HG03432 (cell line): Measurements from ENCODE around the gene MRPL42.
A peak's percentile ranks its signal among the peaks of the same experiment; 100 is the strongest.
"Not testable (repeated sequence)": the region's sequence is repeated elsewhere in the genome, so short reads cannot be mapped to it uniquely, and the experiment has no call there.

Source experiments
- ATAC-seq: cut with Tn5 transposase; IDR thresholded peaks from one replicate; pipeline ENCODE4 v1.9.1; 2021; ENCODE audit warnings: mild to moderate bottlenecking, moderate library complexity; ENCODE audit not compliant: unreplicated experiment

Gene MRPL42

DNA sequence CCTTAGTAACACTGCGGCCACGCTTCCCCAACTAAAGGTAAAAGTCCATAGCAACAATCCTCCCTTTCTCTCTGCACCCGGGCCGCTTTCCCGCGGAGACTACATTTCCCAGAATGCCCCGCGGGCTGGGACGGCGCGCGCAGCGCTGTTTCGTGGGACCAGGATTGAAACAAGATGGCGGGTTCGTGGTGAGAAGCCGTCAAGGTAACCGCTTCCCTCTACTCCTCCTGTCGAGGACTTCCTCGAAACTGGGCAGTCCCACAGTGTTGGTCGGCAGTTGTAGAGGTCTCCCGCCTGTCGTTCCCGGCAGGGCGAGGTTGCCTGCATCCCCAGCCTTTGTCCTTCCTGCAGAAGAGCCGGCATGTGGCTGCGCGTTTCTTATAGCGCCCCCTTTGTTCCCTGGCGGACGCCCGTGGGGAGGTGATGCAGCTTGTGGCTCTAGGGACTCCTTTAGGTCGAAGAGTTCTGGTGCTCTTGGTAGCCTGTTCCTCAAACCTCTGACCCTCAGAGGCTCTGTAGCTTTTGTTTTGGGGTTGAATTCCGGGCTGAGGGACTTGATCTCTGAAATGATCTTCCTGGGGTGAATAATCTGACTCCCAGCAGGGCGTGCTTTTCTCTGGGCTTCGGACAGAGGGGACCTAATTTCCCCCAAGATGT is at the start of gene MRPL42:
TSS of gene MRPL42 (plus strand) at position 164 of the 657 bp plus-strand sequence. CDS start 1,772 bp downstream, outside the sequence.
- peak; percentile 94 for ATAC-seq

DNA sequence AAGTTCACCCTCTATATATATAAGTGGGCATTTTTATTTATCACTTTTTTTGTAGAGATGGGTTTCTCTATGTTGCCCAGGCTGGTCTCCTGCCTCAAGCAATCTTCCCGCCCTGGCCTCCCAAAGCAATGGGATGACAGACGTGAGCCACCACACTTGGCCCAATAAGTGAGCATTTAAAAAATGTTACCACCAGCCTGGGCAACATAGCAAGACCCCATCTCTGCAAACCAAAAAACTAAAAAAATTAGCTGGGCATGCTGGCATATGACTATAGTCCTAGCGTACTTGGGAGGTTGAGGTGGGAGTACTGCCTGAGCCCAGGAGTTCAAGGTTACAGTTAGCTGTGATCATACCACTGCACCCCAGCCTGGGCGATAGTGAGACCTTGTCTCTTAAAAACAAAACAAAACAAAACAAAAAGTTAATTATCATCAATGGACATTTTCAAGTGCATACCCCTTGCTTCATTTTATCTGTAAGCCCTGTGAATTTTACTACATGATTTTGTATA is 49.3 kb upstream of the MRPL42 start:
- no peak for ATAC-seq

DNA sequence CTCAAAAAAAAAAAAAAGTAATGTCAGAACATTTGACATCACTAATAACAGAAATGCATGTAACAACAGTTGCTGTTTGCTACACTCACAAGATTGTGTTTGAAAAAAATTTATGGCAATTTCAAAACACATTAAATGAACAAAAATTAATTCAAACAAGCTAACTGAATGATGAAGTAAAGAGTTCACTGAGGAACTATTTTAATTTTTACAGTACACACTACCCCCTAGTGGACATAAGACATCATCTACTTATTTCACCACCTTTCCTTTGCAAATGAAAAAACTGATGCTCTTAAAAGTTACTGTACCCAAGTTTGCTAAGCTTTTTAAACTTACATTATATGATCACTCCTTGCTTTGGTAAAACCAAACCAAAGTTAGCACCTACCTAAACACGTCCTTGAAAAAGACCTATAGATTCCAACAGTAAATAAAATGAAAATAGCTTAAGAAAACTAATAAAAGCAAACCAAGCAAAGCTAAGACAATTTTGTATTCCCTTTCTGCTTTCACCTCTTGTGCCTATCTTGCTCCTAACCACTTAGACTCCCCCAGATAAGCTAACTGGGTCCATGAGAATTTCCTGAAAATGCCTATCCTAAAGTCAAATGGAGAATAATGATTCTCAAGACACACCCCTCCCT is 47.8 kb upstream of the MRPL42 start:
- peak; percentile 34 for ATAC-seq

DNA sequence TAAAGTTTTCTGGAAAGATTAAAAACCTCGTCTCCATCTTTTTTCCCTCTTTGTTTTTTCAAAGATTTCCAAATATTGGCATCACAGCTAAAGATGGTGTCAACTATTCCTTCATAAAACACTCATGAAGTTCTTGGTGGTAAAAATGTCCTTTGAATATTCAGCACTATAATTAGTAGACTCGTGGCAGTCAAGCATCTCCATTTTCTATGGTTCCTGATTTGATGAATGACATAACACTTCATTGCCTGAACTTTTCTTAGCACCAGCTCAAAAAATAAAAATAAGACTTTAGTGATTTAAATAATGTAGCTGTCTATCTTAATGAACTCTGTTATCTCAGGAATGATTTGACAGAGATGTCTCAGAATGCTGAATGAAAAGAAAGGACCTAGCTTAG is 45.3 kb upstream of the MRPL42 start:
- ATAC-seq = no peak

DNA sequence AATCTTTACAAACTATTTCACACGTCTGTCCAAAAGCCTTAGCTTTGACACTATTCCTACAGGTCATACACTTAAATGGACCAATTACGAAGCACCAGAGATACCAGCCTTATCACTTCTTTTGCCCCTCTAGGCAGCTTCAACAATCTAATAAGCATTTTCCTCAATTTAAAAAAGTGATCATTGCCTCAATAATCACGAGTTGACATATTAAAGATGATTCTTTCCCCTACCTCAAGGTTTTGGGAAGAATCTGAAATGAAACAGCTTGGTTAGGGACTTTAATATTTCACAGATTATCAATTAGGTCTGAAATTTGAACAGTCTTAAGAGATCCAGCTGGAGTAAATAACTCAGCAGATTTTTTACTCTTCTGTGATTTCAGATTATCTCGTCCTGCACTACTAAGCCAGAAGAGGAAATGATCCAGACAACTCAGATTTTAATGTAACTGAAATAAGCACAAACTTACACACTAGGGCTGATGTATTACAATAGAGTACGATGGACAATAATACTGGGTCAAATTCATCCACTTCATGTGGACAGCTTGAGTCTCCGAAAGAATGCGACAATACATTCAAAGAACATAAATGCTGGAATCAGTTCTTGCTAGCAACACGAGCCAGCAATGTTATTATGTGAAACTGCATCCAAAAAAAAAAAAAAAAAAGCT is 41.4 kb upstream of the MRPL42 start:
- no peak for ATAC-seq

DNA sequence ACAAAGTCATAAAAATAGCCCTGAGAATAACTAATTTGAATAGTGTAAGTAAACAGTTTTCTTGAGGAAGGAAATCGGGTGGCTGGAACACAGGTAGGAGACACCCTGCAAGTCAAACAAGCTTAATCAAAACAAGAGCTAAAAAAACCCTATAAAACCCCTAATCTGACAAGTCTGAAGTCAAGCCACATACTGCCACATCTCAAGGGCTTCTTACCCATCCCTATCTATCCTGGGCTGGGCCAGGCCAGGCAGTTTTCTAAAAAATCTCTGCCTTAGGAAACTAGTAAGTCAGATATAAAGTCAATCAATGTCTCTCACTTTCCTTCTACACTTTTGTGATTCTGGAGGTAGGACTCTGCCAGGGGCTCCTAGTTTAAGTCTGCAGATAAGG is 40.9 kb upstream of the MRPL42 start:
- ATAC-seq = no peak

DNA sequence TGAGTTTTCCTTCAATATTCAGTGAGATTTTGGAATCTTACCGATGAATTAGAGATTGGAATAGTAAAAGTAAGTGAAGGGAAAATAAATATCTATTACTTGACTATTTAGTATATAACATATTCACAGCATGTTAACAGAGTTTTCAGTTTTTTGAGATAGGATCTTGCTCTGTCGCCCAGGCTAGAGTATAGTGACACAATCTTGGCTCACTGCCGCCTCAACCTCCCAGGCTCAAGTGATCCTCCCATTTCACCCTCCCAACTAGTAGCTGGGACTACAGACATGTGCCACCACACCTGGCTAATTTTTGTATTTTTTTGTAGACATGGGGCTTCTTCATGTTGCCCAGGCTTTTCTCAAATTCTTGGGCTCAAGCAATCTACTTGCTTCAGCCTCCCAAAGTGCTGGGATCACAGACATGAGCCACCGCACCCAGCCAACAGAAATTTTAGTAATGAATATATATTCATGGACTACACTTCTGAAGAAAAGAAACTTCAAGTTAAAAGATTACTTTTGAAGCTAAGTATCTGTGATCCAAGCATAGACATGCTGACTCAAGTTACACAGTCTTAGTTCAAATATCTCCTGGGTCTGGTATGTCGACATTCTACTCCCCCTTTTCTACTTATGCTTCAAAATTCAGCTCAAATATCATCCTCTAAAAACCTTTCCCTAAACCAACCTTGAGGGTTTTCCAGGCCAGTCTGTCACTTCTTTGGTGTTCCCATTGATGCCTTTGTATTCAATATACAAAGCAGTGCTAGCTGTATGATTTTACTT is 39.3 kb upstream of the MRPL42 start:
- ATAC-seq = no peak

DNA sequence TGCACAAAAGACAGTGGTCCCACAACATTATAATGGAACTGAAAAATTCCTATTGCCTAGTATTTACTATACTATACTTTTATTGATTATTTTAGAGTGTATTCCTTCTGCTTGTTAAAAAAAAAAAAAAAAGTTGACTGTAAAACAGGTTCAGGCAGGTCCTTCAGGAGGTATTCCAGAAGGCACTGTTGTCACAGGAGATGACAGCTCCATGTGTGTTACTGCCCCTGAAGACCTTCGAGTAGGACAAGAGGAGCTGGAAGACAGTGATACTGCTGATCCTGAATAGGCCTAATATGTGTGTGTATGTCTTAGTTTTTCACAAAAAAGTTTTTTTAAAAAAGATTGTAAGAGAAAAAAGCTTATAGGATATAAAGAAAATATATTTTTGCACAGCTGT is 37.9 kb upstream of the MRPL42 start:
- ATAC-seq = no peak

DNA sequence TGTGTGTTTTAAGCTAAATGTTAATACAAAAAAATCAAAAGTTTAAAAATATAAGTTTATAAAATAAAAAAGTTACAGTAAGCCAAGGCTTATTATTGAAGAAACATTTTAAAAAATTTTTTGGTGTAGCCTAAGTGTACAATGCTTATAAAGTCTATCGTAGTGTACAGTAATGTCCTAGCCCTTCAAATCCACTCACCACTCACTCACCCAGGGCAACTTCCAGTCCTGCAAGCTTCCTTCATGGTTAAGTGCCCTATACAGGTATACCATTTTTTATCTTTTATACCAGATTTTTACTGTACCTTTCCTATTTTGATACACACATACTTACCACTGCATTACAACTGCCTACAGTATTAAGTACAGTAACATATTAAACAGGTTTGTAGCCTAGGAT is 37.5 kb upstream of the MRPL42 start:
- ATAC-seq = no peak

DNA sequence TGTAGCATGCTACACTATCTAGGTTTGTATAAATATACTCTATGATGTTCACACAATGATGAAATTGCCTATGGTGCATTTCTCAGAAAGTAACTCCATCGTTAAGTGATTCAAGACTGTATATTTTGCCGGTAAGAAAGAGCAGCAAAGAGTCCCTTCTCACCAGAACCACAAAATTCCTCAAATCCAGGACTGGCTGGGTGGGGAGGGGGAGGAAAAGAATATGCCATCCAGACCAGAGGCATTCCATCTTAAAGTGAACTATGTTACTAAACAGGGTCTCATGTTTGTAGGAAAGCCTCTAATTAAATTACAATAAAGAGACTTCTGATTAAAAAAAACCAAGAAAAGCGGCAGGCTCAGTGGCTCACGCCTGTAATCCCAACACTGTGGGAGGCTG is 37.0 kb upstream of the MRPL42 start:
- ATAC-seq = no peak

DNA sequence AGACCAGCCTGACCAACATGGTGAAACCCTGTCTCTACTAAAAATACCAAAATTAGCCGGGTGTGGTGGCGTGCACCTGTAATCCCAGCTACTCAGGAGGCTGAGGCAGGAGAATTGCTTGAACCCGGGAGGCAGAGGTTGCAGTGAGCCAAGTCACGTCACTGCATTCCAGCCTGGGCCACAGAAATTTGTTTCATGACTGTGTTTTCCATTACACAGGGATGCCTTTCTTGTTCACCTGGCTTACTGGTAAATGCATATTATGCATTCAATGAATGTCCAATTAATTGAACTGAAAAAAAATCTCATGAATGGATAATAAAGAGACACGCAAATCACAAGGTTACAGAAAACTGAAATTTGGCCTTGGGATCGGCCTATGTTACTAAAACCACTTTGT is 35.3 kb upstream of the MRPL42 start:
- ATAC-seq = not testable (repeated sequence)

DNA sequence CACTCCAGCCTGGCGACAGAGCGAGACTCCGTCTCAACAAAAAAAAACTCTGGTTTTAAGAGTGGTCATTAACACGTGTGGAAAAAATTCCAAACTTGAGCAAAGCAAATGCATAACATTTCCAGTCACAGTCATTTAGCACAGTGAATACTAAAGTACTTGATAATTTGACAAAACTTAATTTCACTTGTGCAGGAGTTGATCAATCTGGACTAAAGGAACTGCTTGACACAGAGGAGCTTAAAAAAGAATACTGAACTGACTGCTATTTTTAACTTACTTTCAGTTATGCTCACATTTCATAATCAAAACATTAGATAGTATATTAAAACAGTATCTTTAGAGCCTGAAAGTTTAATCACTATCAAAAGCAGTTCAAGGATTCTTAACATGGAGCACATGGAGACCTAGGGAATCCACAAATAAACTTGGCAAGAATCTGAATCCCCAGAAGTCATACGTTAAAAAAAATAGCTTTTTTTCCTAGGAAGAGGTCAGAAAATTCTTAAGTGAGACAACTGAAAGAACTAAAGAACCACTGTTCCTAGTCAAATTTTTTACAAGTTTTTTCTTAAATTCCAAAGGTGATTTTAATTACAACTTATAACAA is 33.0 kb upstream of the MRPL42 start:
- ATAC-seq = no peak

DNA sequence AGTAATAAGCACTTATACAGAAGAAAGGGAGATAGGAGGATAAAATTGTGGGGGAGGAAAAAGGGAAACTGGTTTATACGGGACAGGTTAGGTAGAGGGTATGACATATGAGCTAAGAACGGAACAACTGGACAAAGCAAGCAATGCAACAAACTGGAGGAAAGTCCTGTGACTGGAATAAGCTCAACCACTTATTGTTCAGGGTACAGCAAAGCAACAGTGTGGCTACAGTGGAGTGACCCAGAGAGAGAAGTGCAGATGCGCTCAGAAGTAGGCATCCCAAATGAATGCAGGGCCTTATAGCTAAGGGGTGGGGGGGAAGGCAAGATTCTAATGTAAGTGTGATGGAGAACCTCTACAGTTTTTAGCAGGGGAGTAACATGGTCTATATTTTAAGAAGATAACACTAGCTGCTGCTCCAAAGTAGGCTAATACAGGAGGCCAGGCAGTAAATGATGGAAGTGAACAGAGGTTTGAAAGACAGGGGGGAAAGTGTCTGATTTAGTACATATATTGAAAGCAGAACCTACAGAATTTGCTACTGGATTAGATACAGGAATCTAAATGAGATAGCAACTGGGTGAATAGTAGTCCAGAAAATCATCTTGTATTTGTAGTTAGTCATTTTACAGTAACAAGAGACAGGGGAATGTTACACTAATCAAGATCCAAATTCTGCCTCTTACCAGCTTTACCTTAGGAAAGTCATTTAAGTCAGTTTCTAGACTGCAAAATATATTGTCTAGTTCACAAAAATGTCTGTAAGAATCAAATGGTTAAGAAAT is 28.9 kb upstream of the MRPL42 start:
- ATAC-seq = no peak

DNA sequence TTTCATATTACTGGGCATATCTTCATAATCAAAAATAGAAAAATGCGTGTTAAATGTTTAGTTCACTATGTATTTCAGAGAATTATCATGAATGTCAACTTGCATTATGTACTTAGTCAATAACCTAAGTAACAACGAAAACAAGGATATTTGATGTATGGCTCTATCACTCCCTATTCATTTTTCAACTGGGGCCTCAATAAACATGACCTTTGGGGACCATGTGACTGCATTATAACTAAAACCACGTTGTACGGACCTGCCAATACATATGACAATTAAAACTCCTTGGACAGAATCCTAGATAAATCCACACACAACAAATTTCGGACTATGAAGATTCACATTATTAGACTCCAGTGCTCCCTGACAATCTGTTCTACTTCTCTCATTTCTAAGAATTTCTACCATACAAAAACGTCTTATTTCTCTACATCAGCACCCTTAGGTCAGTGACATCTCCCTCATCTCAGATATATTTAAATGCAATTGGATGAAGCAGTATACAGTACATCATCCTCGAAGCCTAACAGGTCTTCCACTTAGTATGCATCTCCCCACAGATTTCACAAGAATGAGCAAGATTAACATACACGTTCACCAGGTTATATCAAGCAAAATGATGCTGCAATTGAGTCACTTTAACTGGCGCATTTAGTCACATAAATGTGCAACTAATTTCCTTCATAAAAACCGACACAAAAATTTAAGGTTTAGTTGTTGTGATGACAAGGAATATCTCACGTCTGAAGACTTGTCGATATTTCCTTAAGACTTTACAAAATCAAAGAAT is 27.1 kb upstream of the MRPL42 start:
- no peak for ATAC-seq

DNA sequence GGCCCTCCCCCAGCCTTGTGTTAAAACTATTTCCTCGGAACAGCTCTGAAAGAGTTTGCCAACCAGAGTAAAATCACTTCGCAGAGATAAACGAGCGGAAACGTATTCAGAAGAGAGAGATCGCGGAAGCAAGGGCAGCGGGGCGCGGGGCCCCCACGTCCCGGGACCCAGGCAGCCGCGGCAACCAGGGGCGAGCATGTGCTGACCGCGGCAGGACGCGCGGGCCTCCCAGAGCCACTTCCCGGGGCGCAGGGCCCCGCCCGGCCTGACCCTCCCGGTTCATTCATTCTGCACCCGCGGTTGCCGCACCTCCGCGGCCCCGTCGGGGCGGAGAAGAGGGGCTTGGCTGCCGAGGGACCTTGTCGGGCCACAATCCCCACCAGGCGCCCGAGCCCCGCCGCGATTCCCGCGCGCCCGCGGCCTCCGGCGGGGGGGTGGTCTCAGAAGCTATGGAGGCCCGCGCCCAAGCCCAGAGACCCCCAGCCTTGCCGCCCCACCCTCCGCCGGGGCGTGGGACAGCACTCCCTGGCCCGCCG is 26.2 kb upstream of the MRPL42 start:
- peak; percentile 3 for ATAC-seq

DNA sequence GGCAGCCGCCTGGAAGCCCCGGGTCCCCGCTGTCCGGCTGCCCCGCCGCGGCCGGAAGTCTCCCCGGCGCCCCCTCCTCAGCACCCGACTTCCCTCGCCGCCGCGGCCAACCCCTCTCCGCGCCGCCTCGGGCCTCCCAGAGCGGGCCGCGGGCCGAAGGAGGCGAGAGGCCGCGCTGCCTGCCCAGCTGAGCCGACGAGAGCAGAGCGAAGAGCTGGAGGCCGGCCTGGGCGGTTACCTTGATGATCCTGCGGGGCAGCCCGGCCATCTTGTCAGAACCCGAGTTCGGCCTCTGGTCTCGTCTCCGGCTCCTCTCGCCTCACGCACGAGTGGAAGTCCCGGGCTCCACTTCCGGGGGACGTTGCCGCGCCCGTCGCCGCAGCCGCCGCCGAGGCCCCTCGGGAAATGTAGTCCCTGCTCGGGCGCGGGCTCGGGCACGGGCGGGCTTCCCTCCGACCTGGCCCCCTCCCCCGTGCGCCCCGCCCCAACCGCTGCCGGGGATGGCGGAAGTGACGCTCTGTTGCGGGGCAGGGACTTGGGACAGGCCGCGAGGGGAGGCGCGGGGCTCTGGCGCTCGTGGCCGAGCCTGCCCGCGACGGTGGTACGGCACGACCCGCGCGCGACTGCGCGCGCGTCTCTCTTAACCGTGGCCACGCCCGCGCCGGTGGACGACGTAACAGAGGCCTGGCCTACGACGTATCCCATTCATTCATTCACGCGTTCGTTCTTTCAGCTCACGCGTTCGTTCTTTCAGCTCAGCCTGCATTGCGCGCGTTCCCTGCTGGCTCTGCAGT is 25.5 kb upstream of the MRPL42 start, which contains the start of gene UBE2N:
TSS of gene UBE2N (minus strand) at position 331 of the 794 bp plus-strand sequence. CDS start at position 268, 63 bp downstream.
- peak; percentile 88 for ATAC-seq

DNA sequence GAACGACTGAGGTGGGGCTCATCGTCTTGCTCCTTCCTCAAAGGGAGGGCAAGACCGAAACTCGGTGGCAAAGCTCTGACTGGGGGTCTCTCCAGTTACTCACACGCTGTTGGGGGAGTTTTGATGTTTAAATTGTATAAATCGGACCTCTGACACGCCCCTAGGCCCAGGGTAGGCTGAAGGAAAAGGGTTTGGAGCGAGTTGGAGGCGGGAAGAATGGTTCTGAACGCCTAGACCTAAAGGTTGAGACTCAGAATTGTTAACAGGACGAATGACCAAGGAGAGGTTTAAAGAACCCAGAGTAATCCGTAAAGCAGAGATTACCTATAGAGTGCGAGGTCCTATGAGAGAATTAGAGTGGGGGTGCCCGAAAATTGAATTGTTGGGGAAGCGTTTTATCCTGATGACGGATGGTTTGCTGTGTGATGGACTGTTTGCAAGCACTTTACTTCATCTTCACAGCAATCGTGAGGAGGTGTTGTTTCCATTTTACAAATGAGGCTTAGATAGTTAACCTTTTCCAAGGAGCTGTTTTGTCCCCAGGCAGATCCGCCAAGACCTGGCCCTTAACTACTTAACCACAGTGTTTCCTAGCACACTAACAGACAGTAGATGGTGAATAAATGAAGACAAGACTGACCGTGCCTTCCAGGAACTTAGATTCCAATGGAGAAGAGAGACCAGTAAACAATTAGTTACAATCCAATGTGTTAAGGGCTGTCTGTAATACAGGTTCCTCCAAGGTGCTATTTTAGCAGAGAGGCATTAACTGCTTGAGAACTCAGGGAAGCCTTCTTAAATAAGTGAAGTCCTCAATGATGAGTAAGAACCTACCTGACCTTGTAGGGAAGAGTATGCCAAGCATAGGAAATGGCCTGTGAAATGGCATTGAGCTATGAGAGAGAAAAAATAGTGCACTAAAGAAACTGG is 24.6 kb upstream of the MRPL42 start:
- no peak for ATAC-seq
